H9 (cell line): ENCODE results near the gene CD28. TPM values are rescaled to one million over a fixed set of nuclear protein-coding genes. Genes with fewer than 3 reads are reported as not detected.

ENCODE experiments used
- DNase-seq: peaks from one replicate; pipeline ENCODE4 v3.0.0-alpha.2; 2017
- H2AFZ ChIP-seq: one replicate; pipeline ENCODE4 v1.6.1; 2013; ENCODE audit warnings: mild to moderate bottlenecking, low read length, control low read depth, moderate library complexity
- H2AK5ac ChIP-seq: 2 replicates; pipeline ENCODE4 v1.6.1; 2013; ENCODE audit warnings: low read length, control low read depth, mixed read lengths; ENCODE audit not compliant: insufficient read length
- H2BK120ac ChIP-seq: one replicate; pipeline ENCODE4 v1.6.1; 2013; ENCODE audit warnings: low read depth, mild to moderate bottlenecking, low read length, control low read depth, inconsistent platforms; ENCODE audit not compliant: poor library complexity, severe bottlenecking
- H2BK12ac ChIP-seq: 2 replicates; pipeline ENCODE4 v1.6.1; 2013; ENCODE audit warnings: low read length, control low read depth, mixed read lengths, low read depth; ENCODE audit not compliant: insufficient read length
- H2BK15ac ChIP-seq: 2 replicates; pipeline ENCODE4 v1.6.1; 2013; ENCODE audit warnings: low read depth, low read length, control low read depth
- H2BK20ac ChIP-seq: one replicate; pipeline ENCODE4 v1.6.1; 2013; ENCODE audit warnings: low read depth, mild to moderate bottlenecking, low read length, control low read depth, inconsistent platforms; ENCODE audit not compliant: poor library complexity, severe bottlenecking
- H2BK5ac ChIP-seq: 2 replicates; pipeline ENCODE4 v1.6.1; 2013; ENCODE audit warnings: low read length, control low read depth, mixed read lengths; ENCODE audit not compliant: insufficient read length
- H3K14ac ChIP-seq: 2 replicates; pipeline ENCODE4 v1.6.1; 2013; ENCODE audit warnings: low read length, control low read depth; ENCODE audit not compliant: insufficient read depth
- H3K18ac ChIP-seq: 2 replicates; pipeline ENCODE4 v1.6.1; 2013; ENCODE audit warnings: low read depth, mild to moderate bottlenecking, mixed read lengths, low read length, control low read depth; ENCODE audit not compliant: insufficient read length
- H3K23ac ChIP-seq: 2 replicates; pipeline ENCODE4 v1.6.1; 2013; ENCODE audit warnings: low read length, control low read depth, mixed read lengths, low read depth; ENCODE audit not compliant: insufficient read length
- H3K23me2 ChIP-seq: 2 replicates; pipeline ENCODE4 v1.6.1; 2013; ENCODE audit warnings: low read depth, mild to moderate bottlenecking, mixed read lengths, low read length, control low read depth; ENCODE audit not compliant: insufficient read length, poor library complexity, severe bottlenecking
- H3K27ac ChIP-seq: 2 replicates; pipeline ENCODE4 v1.5.1; 2013; ENCODE audit warnings: low read length, control low read depth, mixed read lengths, low read depth; ENCODE audit not compliant: insufficient read length
- H3K27me3 ChIP-seq: 2 replicates; pipeline ENCODE4 v1.6.1; 2013; ENCODE audit warnings: low read length, control low read depth, inconsistent platforms; ENCODE audit not compliant: insufficient read depth
- H3K4ac ChIP-seq: 2 replicates; pipeline ENCODE4 v1.6.1; 2013; ENCODE audit warnings: low read depth, mild to moderate bottlenecking, control low read depth, inconsistent platforms, low read length, moderate library complexity
- H3K4me1 ChIP-seq: 2 replicates; pipeline ENCODE4 v1.6.1; 2013; ENCODE audit warnings: low read length, control low read depth, inconsistent platforms; ENCODE audit not compliant: insufficient read depth
- H3K4me2 ChIP-seq: 2 replicates; pipeline ENCODE4 v1.6.1; 2013; ENCODE audit warnings: low read length, control low read depth, mixed read lengths; ENCODE audit not compliant: insufficient read length, insufficient read depth
- H3K56ac ChIP-seq: 2 replicates; pipeline ENCODE4 v1.6.1; 2013; ENCODE audit warnings: low read depth, mild to moderate bottlenecking, mixed read lengths, low read length, control low read depth; ENCODE audit not compliant: insufficient read length
- H3K79me1 ChIP-seq: 2 replicates; pipeline ENCODE4 v1.6.1; 2013; ENCODE audit warnings: low read depth, mild to moderate bottlenecking, moderate library complexity, low read length, control low read depth, inconsistent platforms; ENCODE audit not compliant: insufficient read depth, poor library complexity, severe bottlenecking
- H3K79me2 ChIP-seq: 2 replicates; pipeline ENCODE4 v1.6.1; 2013; ENCODE audit warnings: low read length, control low read depth, inconsistent platforms; ENCODE audit not compliant: insufficient read depth
- H3K9ac ChIP-seq: 2 replicates; pipeline ENCODE4 v1.6.1; 2013; ENCODE audit warnings: low read length, control low read depth, mixed read lengths; ENCODE audit not compliant: insufficient read length; ENCODE audit errors: extremely low read depth
- H3K9me3 ChIP-seq: one replicate; pipeline ENCODE4 v1.6.1; 2013; ENCODE audit warnings: low read depth, low read length, inconsistent platforms; ENCODE audit not compliant: control insufficient read depth
- H3T11ph ChIP-seq: one replicate; pipeline ENCODE4 v1.6.1; 2013; ENCODE audit warnings: mild to moderate bottlenecking, low read length, control low read depth, inconsistent platforms
- H4K20me1 ChIP-seq: one replicate; pipeline ENCODE4 v1.6.1; 2013; ENCODE audit not compliant: control insufficient read depth, insufficient read length, insufficient read depth
- H4K5ac ChIP-seq: 2 replicates; pipeline ENCODE4 v1.6.1; 2013; ENCODE audit warnings: low read depth, mild to moderate bottlenecking, mixed read lengths, low read length, control low read depth; ENCODE audit not compliant: insufficient read length
- H4K8ac ChIP-seq: replicated peaks from 2 replicates; pipeline ENCODE4 v1.6.1; 2013; ENCODE audit warnings: low read length, control low read depth, mixed read lengths, low read depth; ENCODE audit not compliant: insufficient read length
- H4K91ac ChIP-seq: 2 replicates; pipeline ENCODE4 v1.6.1; 2013; ENCODE audit warnings: low read depth, mild to moderate bottlenecking, moderate library complexity, mixed read lengths, low read length, control low read depth; ENCODE audit not compliant: insufficient read length
- H3K27ac Mint-ChIP-seq, 3 experiments: 2 replicates in 2 of 3; 3 replicates in 1 of 3; pipeline ENCODE4 v1.8.0; 2020 to 2021; ENCODE audit warnings: mixed read lengths in 3 of 3, mild to moderate bottlenecking in 1 of 3, moderate library complexity in 1 of 3
- H3K27me3 Mint-ChIP-seq: 2 replicates; pipeline ENCODE4 v1.8.0; 2021; ENCODE audit warnings: low read depth, mild to moderate bottlenecking, moderate library complexity, mixed read lengths
- H3K36me3 Mint-ChIP-seq, 3 experiments: 2 replicates in 2 of 3; 3 replicates in 1 of 3; pipeline ENCODE4 v1.8.0; 2020 to 2021; ENCODE audit warnings: low read depth in 3 of 3, mixed read lengths in 3 of 3; ENCODE audit not compliant: insufficient read depth in 1 of 3
- H3K4me1 Mint-ChIP-seq, 2 experiments: 2 replicates each; pipeline ENCODE4 v1.8.0; 2020; ENCODE audit warnings: mixed read lengths in 2 of 2
- H3K4me3 Mint-ChIP-seq, 2 experiments: 2 replicates in 1 of 2; 3 replicates in 1 of 2; pipeline ENCODE4 v1.8.0; 2020 to 2021; ENCODE audit warnings: mild to moderate bottlenecking in 2 of 2, mixed read lengths in 2 of 2, moderate library complexity in 1 of 2
- H3K9me3 Mint-ChIP-seq, 2 experiments: 2 replicates in 1 of 2; 3 replicates in 1 of 2; pipeline ENCODE4 v1.8.0; 2020; ENCODE audit warnings: mild to moderate bottlenecking in 2 of 2, mixed read lengths in 2 of 2, moderate library complexity in 1 of 2
- CTCF ChIP-seq: fragments of 200-600 bp; sonication (generic); conservative IDR thresholded peaks from 3 replicates; pipeline ENCODE4 v1.8.0; 2021; ENCODE audit warnings: antibody characterized with exemption, mild to moderate bottlenecking
- WGBS: extraction: QIAGEN DNeasy Blood & Tissue Kit; methylation state at CpG from one replicate; pipeline ENCODE4 v1.1.7; 2013; ENCODE audit warnings: missing lambda C conversion rate, low lambda C conversion rate, mixed read lengths; ENCODE audit not compliant: insufficient read length; ENCODE audit errors: extremely low coverage; 5-methylcytosine and 5-hydroxymethylcytosine counted together
- total RNA-seq: library from RNA; stranded (reverse); gene quantifications from 2 replicates; pipeline ENCODE4 v1.2.1, GENCODE V29; 2021

CD28 gene
- total RNA-seq, 1 experiment from 2014 or later, result not detected

- Histone ChIP-seq H3K14ac (no peak overlapping the region), H2AFZ (no peak overlapping the region), H3K27me3 (no peaks in the 10 kb centered on the region), H3K4me2 (no peak overlapping the region), H3K9ac (no peak overlapping the region), H3K4me1 (no peaks in the 10 kb centered on the region; the same call in 1 of the 2 replicates), H2BK20ac (no peak overlapping the region), H4K8ac (no peak overlapping the region), H2AK5ac (no peak overlapping the region), H3K23ac (no peak overlapping the region), H2BK120ac (no peak overlapping the region), H4K5ac (no peak overlapping the region), H4K91ac (no peak overlapping the region), H2BK15ac (no peak overlapping the region), H2BK12ac (no peak overlapping the region), H3K18ac (no peak overlapping the region), H3K4ac (no peak overlapping the region), H4K20me1 (no peaks in the 10 kb centered on the region), H3K9me3 (no peaks in the 10 kb centered on the region), H3K27ac (no peak overlapping the region), H2BK5ac (no peak overlapping the region), H3K79me2 (no peaks in the 10 kb centered on the region), H3K23me2 (no peaks in the 10 kb centered on the region), H3T11ph (no peak overlapping the region), H3K56ac (no peak overlapping the region), H3K79me1 (no peaks in the 10 kb centered on the region)
- TF ChIP-seq CTCF, result no peak
- Mint-ChIP-seq H3K27me3 (no peaks in the 10 kb centered on the region), H3K4me3 (no peak overlapping the region), H3K9me3 (no peaks in the 10 kb centered on the region; a peak in 1 of 5 replicates), H3K4me1 (peaks cover 29 to 33% of the 10 kb centered on the region in 2 experiments), H3K27ac (no peak overlapping the region), H3K36me3 (no peaks in the 10 kb centered on the region)
- no peak for DNase-seq
- no CpG with 5 or more reads among the region's 3 CpGs for WGBS
Observed at GRCh38 chr2:203661279-203661908, 45.0 kb upstream of the CD28 start.
